Melanocyte of skin (primary cell): ENCODE results near the gene MEX3C. TPM values are rescaled to one million over a fixed set of nuclear protein-coding genes. Genes with fewer than 3 reads are reported as not detected.

ENCODE experiments used
- total RNA-seq, 2 donors: library from RNA; depleted of rRNA; stranded (reverse); fragments of >200 nt; gene quantifications; 2 replicates each; pipeline ENCODE4 v1.2.3, GENCODE V29; 2012

MEX3C gene
- total RNA-seq: 10 to 100 TPM; 40.3 to 49.6 TPM

DNA sequence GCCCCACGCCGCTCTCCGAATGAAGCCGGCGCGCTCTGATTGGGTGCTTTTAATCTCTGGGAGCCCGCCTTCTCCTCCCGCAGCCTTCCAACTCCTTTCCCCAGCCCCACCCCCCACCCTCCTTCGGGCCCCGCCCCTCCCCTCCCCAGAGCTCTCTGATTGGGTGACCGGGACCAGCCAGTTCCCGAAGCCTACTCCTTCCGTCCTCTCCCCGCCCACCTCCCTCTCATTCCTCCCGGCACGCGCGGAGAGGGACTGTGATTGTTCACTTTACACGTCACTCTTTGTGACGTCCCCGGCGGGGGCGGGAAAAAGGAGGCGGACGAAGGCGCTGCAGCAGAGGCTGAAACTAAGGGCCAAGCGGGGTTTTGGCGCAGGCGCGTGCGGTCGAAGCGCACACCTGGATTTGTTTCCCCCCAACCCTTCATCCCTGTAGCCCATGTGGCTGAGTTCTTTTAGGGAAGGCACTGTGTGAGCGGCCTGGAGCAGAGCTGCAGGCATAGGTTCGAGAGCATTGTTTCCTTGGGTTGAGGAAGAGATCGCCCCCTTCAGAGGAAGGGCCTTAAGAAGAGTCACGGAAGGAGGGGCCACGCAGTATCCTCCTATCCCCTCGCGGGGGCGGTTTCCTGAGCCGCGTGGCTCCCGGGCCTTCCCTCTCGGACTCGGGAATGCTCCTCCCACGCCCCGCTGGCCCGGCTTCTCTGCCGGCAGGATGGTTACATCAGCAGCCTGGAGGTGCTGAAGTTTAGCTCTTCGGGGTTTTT lies at the start of gene MEX3C:
Gene MEX3C (minus strand): TSS at position 21 of the 764 bp plus-strand sequence. CDS start 361 bp downstream, outside the sequence.

Other genes with a start within 250 kb of the MEX3C start
- gene ELAC1, start 229.6 kb downstream of the MEX3C start, total RNA-seq: 1 to 10 TPM; 5.0 to 5.2 TPM
- gene SMAD4, start 167.5 kb downstream of the MEX3C start, total RNA-seq: 10 to 100 TPM; 67.9 to 92.2 TPM